Measurements from ENCODE around the gene MAD1L1. TPM values are rescaled to one million over a fixed set of nuclear protein-coding genes. Genes with fewer than 3 reads are reported as not detected.

The MAD1L1 gene
- polyA plus RNA-seq, 1 experiment = 32.0 TPM

- no peak for TF ChIP-seq CTCF (IDR thresholded peaks at IDR 0.05; ENCODE audit: insufficient read depth, low read depth, low read length)
- Histone ChIP-seq H3K27me3 (ENCODE audit: control insufficient read depth, insufficient read depth, low read length) (no peaks in the 10 kb centered on the region), H3K36me3 (ENCODE audit: control insufficient read depth, insufficient read depth, low read length) (peaks cover 5% of the 10 kb centered on the region; the same call in 1 of the 2 replicates), H3K4me3 (ENCODE audit: low read depth, low read length) (no peak overlapping the region)
- CTCF ChIA-PET = interaction anchor here (1.4 kb wide), 1 partner anchor 12 kb away, joined by 3 read pairs; no protein-coding TSS in a partner anchor
- DNase-seq (ENCODE audit: low read depth) = no peak
- POLR2A ChIA-PET = no interaction called here
Observed at GRCh38 chr7:2040201-2040892, 192.4 kb downstream of the MAD1L1 start.

GRCh38 chr7:2038931-2039728 lies 193.6 kb downstream of the MAD1L1 start:
- TF ChIP-seq CTCF (IDR thresholded peaks at IDR 0.05; ENCODE audit: insufficient read depth, low read depth, low read length) = no peak
- Histone ChIP-seq H3K27me3 (ENCODE audit: control insufficient read depth, insufficient read depth, low read length) (no peaks in the 10 kb centered on the region), H3K36me3 (ENCODE audit: control insufficient read depth, insufficient read depth, low read length) (peaks cover 5% of the 10 kb centered on the region; the same call in 1 of the 2 replicates), H3K4me3 (ENCODE audit: low read depth, low read length) (no peak overlapping the region)
- ChIA-PET POLR2A (interaction anchor here (0.6 kb wide), 1 partner anchor 84 kb away, joined by 3 read pairs; no protein-coding TSS in a partner anchor), CTCF (interaction anchor here (1.4 kb wide), 1 partner anchor 13 kb away, joined by 3 read pairs; no protein-coding TSS in a partner anchor)
- no peak for DNase-seq (ENCODE audit: low read depth)

- H3K27me3 ChIP-seq (ENCODE audit: control insufficient read depth, insufficient read depth, low read length) = no peaks in the 10 kb centered on the region
- POLR2A ChIA-PET = interaction anchor here (0.6 kb wide), 1 partner anchor 289 kb away, joined by 3 read pairs; no protein-coding TSS in a partner anchor
- peak overlapping the region; percentile 18 for H3K4me3 ChIP-seq (ENCODE audit: low read depth, low read length)
- CTCF ChIA-PET = no interaction called here
- TF ChIP-seq CTCF (IDR thresholded peaks at IDR 0.05; ENCODE audit: insufficient read depth, low read depth, low read length) = no peak
- H3K36me3 ChIP-seq (ENCODE audit: control insufficient read depth, insufficient read depth, low read length) = peaks cover 5% of the 10 kb centered on the region; the same call in 1 of the 2 replicates
- peak; percentile 15 for DNase-seq (ENCODE audit: low read depth)
Observed at GRCh38 chr7:2037808-2038522, 194.8 kb downstream of the MAD1L1 start.

- H3K4me3 ChIP-seq (ENCODE audit: low read depth, low read length) = peak overlapping the region; percentile 18
- H3K27me3 ChIP-seq (ENCODE audit: control insufficient read depth, insufficient read depth, low read length) = no peaks in the 10 kb centered on the region
- CTCF ChIA-PET = no interaction called here
- POLR2A ChIA-PET = no interaction called here
- no peak for DNase-seq (ENCODE audit: low read depth)
- H3K36me3 ChIP-seq (ENCODE audit: control insufficient read depth, insufficient read depth, low read length) = peaks cover 3% of the 10 kb centered on the region; the same call in 1 of the 2 replicates
- TF ChIP-seq CTCF (IDR thresholded peaks at IDR 0.05; ENCODE audit: insufficient read depth, low read depth, low read length) = no peak
Observed at GRCh38 chr7:2037301-2037807, 195.4 kb downstream of the MAD1L1 start.
